Effector CD4-positive, alpha-beta T cell (primary cell): ENCODE measurements around the gene RABGAP1L.
"Not testable (repeated sequence)": the region's sequence is repeated elsewhere in the genome, so short reads cannot be mapped to it uniquely, and the experiment has no call there.

Experiments
- DNase-seq: peaks from one replicate; pipeline ENCODE4 v3.0.0-alpha.2; 2020

RABGAP1L gene

DNA sequence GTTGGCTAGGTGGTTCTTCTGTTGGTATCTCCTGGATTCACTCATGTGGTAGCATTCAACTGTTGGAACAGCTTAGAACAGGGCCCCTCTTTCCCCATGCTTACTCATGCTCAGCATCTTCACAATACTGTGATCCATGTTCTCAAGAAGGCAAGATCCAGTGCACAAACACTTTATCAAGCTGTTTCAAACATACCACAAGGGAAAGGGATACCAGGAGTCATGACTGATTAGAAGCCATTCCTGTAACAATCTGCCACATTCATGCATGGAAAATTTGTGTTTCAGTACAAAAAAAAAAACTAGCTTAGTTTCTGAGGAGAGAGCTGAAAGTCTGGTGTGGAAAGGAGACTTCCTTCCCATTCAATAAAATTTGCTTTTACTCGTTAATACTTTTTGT lies 670.7 kb downstream of the RABGAP1L start:
- no peak for DNase-seq

DNA sequence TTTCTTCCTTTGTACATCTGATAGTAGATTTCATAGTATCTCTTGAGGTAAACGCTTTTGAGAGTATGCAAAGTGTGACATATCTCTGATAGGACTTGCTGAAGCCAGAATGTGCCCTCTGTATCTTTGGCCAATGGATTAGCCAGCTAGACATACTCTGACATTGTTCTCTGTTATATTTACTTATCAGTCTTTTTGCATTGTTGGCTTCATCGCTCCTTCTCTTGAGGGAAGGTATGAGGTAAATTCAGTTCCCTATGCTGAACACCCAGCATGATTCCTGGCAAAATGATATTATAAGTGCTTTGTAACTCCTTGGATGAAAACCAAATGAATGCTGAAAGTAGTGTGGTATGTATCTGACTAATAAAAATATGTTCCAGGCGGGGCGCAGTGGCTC lies 677.2 kb downstream of the RABGAP1L start:
- no peak for DNase-seq

DNA sequence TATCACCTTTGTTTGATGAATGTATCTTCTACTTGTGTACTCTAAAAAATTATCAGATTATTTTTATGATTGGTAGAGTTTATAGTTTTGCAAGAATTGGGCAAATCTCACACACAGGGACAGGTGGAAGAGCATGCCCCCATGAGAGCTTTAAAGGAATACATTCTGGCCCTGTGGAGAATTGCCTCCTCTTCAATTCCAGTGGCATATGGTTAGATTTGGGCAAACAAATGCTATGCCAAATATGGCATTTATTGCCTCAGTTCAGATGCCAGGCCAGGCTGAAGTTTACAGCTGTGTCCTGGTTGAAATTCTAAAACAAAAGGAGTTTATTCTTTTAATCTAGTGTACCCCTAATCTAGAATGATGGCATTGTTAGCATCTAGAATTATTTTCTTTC lies 678.1 kb downstream of the RABGAP1L start:
- DNase-seq = no peak

DNA sequence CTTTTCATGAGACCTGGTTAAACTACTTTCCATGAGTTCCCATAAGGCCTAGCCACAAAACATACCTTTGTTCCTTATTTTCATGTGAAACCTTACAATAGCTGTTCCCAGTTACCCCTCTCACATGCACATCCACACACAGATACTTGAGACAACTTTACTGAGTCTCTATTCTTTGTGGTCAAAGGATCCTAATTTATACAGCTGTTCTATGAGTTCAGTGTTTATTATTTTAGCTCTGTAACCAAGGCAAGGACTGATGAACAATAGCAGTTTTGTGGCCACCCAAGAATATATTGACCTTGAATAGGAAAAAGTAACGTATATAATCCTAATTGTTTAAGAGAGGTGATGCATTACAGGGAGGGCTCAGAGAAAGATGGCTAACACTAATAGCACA lies 679.9 kb downstream of the RABGAP1L start:
- DNase-seq = no peak

DNA sequence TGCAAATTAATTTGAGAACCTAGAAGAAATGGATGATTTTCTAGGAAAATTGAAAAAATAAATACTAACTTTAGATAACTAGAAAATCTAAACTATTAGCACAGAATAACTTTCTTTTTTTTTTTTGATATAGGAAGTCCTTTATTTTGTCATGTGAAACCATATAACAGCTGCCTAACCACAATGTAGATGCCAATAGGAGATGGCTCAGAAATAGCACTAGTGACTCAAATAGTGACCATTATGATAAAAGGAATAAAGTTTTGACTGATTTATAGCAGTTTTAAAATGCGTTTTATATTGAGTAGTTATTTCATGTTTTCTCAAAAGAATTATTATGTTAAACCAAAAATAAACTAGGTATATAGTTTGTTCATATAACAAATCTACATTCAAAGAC lies 682.4 kb downstream of the RABGAP1L start:
- DNase-seq = no peak

DNA sequence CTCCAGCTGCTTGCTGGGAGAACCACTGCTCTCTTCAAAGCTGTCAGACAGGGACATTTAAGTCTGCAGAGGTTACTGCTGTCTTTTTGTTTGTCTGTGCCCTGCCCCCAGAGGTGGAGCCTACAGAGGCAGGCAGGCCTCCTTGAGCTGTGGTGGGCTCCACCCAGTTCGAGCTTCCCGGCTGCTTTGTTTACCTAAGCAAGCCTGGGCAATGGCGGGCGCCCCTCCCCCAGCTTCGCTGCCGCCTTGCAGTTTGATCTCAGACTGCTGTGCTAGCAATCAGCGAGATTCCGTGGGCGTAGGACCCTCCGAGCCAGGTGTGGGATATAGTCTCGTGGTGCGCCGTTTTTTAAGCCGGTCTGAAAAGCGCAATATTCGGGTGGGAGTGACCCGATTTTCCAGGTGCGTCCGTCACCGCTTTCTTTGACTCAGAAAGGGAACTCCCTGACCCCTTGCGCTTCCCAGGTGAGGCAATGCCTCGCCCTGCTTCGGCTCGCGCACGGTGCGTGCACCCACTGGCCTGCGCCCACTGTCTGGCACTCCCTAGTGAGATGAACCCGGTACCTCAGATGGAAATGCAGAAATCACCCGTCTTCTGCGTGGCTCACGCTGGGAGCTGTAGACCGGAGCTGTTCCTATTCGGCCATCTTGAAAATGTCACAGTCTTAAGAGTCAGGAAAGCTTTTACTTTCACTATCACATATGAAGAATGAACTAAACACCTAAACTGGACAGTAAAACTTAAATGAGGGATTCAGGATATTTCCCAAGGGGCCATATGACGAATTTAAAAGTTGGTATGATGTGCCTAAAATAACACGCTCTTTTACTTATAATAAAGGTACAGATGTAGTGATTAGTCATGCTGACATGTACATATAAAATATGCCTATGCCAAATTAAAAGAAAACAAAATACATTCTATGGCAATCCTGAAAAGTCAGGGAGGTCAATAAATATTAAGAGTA lies 689.6 kb downstream of the RABGAP1L start:
- DNase-seq = not testable (repeated sequence)

DNA sequence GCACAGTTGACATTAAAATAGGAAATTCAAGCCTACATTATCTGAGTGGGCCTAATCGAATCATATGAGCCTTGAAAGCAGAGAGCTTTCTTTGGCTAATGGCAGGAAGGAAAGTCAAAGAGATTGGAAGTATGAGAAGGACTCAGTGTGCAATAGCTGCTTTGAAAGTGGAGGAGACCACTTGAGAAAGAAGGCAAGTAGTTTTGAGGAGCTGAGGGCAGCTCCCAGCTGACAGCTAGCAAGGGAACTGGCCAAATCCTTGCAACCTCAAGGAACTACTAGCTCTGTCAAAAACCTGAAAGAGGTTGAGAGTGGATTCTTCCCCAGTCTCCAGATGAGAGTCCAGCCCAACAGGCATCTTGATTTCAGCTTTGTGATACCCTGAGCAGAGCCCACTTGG lies 691.4 kb downstream of the RABGAP1L start:
- DNase-seq = no peak

DNA sequence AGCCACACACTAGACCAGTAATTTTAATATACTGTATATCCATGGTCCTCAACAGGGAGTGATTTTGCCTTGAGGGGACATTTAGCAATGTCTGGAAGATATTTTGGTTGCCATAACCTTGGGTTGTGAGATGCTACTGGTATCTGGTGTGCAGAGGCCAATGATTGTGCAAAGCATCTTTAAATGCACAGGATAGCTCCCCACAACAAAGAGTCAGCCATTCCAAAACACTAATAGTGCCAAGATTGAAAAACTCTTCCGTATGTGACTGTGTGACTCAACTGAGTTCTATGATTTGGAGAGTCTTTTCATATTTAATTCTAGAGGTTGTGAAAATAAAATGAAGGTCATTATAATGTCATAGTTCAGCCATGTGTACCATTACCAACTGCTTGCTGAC lies 699.0 kb downstream of the RABGAP1L start:
- DNase-seq = no peak

DNA sequence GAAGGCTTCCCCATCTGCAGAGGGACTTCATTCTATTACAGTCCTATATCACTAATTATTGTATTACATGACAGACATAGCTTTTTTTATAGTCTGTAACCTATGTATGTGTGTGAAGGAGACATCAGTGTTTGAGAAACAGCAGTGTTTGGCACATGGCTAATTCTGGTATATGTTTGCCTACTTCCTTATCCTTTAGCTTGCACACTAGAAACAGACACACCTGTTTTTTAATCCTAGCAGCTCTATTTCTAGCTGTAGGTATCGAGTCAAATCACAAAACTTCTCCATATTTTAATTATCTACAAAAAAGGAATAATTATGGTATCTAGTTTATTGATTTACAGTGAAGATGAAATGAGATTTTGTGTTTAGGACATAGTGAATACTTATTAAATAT lies 711.0 kb downstream of the RABGAP1L start:
- no peak for DNase-seq

DNA sequence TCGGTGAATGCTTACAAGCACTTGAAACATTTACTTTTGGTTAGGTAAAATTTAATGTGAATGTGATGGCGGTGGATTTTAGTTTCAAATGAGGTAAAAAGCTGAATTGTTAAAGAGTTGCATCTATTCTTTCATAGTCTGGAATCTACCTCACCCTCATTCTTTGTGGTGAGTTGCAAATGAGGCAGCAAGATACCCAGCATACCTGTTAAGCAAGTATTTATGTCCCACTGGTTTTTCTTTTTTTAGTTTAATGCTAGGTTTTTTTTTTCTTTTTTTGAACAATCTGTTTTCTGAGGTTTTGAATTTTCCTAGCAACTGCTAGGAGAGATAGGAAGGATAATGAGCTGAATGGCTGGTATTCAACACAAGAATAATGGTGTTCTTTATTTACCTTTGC lies 712.6 kb downstream of the RABGAP1L start:
- DNase-seq = no peak

DNA sequence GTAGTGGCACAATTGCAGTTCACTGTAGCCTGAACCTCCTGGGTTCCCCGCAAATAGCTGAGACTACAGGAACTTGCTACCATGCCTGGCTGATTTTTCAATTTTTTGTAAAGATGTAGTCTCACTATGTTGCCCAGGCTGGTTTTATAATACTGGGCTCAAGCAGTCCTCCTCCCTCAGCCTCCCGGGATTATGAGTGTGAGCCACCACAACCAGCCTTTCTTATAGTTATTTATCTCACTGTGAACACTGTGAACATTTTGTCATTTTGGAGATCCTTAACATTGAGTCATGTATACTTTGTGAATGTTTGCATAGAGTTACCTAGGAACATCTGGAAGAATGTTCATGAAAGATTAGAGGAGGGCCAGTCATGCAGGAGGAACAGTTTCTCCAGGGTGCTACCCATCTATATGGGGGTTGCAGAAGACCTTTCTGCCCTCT lies 713.3 kb downstream of the RABGAP1L start:
- no peak for DNase-seq

DNA sequence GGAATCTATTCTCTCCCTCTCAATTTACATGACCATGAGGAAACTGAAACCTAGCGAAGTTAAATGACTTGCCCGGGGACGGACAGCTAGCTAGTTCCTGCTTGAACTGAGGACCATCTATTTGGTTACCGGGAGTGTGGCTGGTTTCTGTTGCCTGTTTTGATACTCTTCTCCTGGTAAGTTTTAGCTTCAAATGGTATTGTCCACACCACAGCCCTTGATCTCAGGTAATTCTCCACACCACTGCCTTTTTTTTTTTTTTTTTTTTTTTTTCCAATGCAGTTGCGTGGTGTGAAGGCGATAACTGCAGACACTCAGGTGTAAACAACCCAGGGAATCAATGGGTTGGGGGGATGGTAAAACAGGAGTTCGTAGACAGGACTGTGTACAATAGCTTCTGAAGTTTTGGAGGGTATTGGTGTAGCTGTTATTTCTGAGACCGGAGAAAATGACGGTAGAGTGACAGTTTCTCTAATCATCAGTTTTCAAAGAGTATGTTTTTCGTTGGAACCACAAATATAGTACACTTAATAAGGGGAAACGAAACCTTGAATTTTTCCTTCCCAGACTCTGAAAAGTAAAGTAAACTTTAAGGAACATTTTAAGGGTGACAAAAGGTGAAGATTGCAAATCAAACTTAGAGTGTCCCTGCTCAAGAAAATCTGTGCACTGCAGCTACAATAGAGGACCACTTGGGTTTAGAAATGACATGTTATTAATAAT lies 715.2 kb downstream of the RABGAP1L start:
- no peak for DNase-seq

DNA sequence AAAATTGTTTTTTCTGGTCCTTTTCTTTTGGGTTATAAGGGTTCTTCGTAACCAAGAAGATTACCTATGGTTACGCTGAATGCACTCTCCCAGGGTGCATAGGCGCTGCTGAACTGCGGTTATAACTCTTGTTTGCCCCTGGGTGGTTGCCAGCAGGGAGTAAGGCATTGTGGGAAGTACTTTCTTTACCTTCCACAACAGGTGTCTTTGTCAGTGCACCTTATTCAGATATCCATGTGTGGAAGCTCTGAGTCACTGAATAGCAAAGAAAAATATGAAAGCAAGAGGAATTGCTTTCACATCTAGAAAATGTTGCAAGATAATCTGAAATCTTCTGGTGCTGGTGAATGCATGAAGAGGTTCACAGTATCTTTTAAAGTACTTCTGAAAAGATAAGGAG lies 716.0 kb downstream of the RABGAP1L start:
- peak; percentile 7 for DNase-seq

DNA sequence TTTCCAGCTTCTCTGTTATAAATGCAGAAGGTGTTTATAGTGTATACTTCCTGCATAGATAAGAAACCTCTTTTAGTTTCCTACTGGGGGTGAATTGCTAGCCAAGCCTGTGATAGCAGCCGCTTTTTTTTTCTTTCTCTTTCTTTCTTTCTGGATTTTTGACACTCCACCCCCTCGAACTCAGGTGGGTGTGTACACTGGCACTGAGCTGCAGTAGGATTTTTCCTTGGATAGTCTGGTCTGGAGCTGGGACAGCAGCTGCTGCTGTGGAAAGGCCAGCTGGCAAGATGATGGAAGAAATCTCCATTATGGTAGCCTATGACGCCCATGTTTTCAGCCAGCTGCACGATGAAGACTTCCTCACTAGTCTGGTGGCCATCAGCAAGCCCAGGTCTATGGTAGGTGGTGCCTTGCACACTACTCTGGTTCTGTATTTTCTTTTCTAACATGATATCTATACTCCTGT lies 717.9 kb downstream of the RABGAP1L start:
- DNase-seq = no peak

DNA sequence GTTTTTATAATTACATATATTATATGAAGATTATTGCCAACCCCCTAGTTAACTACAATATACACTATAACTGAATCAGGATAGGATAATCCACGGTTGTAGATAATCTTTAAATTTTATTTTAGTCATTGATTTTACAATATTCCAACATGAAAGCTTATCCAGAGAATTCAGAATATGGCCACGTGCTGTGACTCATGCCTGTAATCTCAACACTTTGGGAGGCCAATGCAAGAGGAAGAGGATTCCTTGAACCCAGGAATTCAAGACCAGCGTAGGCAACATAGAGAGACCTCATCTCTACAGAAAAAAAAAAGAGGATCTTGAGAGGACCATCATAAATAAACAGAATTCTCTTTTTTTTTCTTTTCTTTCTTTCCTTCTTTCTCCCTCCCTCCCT lies 720.9 kb downstream of the RABGAP1L start:
- DNase-seq = no peak

DNA sequence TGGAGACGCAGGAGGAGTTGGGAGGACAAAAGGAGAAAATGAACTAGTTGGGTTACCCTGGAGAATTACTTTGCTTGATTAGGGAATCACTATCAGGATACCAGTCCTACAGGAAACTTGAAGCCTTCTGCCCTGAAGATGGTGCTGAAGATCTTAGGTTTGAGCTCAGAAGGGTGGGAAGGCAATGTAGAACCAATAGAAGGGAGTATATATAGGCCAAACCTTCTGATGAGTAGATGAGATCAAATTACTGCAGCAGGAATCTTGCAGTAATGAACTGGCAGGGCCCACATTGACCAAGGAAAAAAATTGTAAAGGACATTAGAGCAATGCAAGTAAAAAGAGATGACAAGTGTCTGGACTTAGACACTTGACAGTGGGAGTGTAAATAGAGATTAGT lies 724.1 kb downstream of the RABGAP1L start:
- DNase-seq = no peak

DNA sequence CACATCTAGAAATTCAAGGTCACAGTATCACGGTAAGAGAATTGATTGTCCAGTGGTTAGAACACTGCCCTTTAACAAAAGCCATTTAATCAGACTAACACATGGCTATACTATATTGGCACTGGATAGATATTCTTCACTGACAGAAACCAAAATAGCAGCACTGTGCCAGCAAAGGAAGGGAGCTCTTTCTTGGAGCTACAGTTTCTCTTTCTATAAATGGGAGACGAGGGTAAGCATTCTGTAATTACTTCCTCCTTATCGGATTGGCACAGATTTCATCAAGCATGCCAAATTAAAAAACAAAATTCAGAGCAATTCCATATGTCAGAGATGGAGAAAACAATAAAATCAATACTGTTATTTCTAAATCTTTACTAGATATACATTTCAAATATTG lies 724.7 kb downstream of the RABGAP1L start:
- no peak for DNase-seq

DNA sequence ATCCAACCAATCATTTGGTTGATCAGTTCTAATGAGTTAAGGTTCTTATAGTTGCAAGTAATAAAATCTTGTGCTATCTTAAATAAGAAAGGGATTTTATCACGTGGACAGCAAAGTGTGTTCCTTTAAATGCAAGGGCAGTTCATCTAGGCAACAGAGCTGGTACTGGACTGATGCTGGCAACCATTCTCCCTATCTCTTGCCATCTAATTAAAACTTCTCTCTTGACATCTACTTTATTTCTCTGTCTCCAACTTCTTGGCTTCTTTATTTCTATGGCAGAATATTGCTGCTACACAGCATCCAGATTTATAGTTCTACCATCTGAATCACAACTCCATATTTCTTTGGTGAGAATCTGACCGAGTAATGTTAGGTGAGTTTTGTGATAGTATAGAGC lies 725.2 kb downstream of the RABGAP1L start:
- DNase-seq = no peak

DNA sequence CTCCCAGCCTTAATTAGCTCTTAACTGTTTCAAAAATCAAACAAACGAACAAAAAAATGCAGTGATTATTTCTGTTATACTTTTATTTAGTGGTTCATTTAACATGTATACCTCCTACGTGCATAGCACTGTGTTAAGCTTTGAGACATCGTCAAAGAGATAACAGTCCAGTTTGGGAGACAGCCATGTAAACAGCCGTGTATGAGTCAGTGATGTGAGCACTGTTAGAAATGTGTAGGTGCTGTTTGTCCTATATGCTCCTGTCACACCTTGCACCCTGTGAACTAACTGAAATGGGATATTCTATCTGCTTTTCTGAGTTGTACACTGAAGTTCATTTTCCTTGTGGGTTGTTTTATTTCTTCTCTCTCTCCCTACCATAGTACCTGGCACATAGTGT lies 730.7 kb downstream of the RABGAP1L start:
- no peak for DNase-seq

DNA sequence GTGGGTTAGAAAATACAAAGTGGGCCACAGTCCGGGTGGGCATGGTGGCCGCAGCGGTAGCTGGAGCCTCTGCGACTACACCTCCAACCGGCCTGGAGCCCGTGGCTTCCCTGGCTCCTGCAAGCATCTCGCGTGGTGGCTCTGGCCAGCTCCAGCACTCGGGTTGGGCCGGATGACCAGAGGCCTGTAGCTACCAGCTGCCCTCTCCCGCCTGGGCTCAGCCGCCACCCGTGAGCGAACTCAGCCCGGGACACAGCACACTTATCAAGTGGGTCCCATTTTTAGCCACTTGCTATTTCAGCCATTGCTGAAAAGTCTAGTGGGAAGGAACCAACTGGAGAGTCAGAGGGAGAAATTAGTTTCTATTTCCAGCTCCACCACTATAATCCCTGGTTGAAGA lies 732.7 kb downstream of the RABGAP1L start:
- DNase-seq = no peak

DNA sequence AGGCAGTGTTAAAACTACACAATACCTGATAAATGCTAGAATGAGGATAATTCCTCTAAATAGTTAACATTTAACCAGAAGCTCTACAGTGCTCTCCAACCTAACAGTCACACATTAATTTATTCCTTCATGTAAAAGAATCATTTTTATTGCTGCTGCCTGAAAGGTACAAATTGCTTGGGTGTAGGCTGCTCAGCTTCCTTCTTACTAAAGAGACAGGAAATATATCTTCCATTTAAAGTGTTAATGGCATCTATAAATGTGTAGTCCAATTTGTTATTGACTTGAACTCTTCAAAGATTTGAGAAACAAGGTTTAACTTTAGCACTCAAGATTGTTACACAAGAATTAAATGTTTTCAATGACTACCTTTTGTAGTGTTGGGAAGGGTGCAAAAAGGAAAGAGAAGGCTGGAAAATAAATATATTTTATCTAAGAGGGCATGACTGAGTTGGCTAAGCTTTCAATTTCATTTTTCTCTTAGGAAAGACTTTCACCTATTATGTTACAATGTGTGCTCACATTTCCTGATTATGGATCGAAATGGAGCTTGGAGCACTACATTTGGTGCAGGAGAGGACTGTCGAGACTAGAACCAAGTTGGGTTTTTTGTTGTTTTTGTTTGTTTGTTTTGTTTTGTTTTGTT lies 734.9 kb downstream of the RABGAP1L start:
- no peak for DNase-seq

DNA sequence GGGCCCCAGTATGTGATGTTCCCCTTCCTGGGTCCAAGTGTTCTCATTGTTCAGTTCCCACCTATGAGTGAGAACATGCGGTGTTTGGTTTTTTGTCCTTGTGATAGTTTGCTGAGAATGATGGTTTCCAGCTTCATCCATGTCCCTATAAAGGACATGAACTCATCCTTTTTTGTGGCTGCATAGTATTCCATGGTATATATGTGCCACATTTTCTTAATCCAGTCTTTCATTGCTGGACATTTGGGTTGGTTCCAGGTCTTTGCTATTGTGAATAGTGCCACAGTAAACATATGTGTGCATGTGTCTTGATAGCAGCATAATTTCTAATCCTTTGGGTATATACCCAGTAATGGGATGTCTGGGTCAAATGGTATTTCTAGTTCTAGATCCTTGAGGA lies 736.3 kb downstream of the RABGAP1L start:
- DNase-seq = not testable (repeated sequence)

DNA sequence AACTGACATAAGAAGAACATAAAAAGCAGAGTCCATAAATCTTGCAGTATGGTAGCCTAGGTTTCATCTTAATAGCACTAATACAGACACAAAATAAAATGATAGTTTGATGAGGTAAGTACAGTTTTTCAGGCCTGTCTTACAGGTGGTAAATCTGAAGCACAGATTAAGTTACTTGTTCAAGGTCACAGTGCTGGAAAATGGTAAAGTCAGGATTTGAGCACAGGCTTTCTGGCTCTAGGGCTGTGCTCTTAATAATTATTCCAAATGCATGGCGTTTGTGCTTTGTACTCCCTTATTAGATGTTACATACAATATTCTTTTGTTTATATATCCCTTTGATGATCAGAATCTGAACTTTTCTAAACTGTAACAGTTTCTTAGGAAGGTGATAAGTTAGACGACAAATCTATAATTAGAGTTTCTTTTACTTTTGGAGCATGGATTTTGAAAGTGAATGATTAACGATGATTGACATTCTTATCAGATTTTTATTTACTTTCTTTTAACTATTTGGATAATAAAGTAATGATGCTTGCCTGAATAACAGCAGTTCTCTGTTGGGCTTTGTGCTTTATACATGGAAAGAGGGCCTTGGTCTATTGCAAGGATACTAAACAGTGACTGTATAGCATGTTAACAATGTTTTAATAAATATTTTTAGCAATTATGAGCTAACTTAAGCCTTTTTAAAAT lies 738.9 kb downstream of the RABGAP1L start:
- no peak for DNase-seq
